ENCODE results near the gene PRDM10.

The PRDM10 gene

GRCh38 chr11:129932381-129933067, 70.1 kb downstream of the PRDM10 start:
- Histone ChIP-seq H3K4ac (ENCODE audit: low read depth, low read length) (no peak overlapping the region), H3K4me2 (ENCODE audit: low read length) (no peak overlapping the region), H3K79me2 (ENCODE audit: control insufficient read depth, insufficient read depth, low read length) (no peaks in the 10 kb centered on the region), H4K8ac (ENCODE audit: low read depth, low read length) (no peak overlapping the region), H3K9ac (ENCODE audit: low read length) (no peak overlapping the region), H2AK5ac (ENCODE audit: low read length) (no peak overlapping the region), H3K79me1 (ENCODE audit: low read length) (no peaks in the 10 kb centered on the region), H3K27me3 (ENCODE audit: insufficient read depth, low read length, poor library complexity) (no peaks in the 10 kb centered on the region), H2BK5ac (ENCODE audit: low read length) (no peak overlapping the region), H3K4me3 (ENCODE audit: low read length) (no peak overlapping the region), H4K5ac (ENCODE audit: low read length) (no peak overlapping the region), H3K18ac (ENCODE audit: low read length) (no peak overlapping the region), H3K4me1 (ENCODE audit: control insufficient read depth, low read depth, low read length) (no peaks in the 10 kb centered on the region), H3K36me3 (ENCODE audit: control insufficient read depth, insufficient read depth, low read length) (peaks cover 2% of the 10 kb centered on the region), H3K23ac (ENCODE audit: low read length) (no peak overlapping the region), H3K56ac (ENCODE audit: low read length) (no peak overlapping the region), H2BK15ac (replicated peaks; ENCODE audit: low read depth) (no peak overlapping the region), H2BK120ac (ENCODE audit: low read depth, low read length) (no peak overlapping the region), H3K27ac (ENCODE audit: low read depth, low read length) (no peak overlapping the region)
- no peak for DNase-seq
- WGBS (ENCODE audit: extremely low coverage, insufficient coverage, low lambda C conversion rate) = no CpG with 5 or more reads among the region's 7 CpGs

GRCh38 chr11:129930743-129931142, 71.9 kb downstream of the PRDM10 start:
- Histone ChIP-seq H2BK15ac (replicated peaks; ENCODE audit: low read depth) (no peak overlapping the region), H3K79me2 (ENCODE audit: control insufficient read depth, insufficient read depth, low read length) (no peaks in the 10 kb centered on the region), H3K56ac (ENCODE audit: low read length) (no peak overlapping the region), H2AK5ac (ENCODE audit: low read length) (no peak overlapping the region), H2BK5ac (ENCODE audit: low read length) (no peak overlapping the region), H3K9ac (ENCODE audit: low read length) (no peak overlapping the region), H3K36me3 (ENCODE audit: control insufficient read depth, insufficient read depth, low read length) (peaks cover 2% of the 10 kb centered on the region), H3K4me3 (ENCODE audit: low read length) (no peak overlapping the region), H3K27ac (ENCODE audit: low read depth, low read length) (no peak overlapping the region), H3K4ac (ENCODE audit: low read depth, low read length) (no peak overlapping the region), H3K4me1 (ENCODE audit: control insufficient read depth, low read depth, low read length) (no peaks in the 10 kb centered on the region), H3K79me1 (ENCODE audit: low read length) (no peaks in the 10 kb centered on the region), H4K8ac (ENCODE audit: low read depth, low read length) (no peak overlapping the region), H3K27me3 (ENCODE audit: insufficient read depth, low read length, poor library complexity) (no peaks in the 10 kb centered on the region), H4K5ac (ENCODE audit: low read length) (no peak overlapping the region), H2BK120ac (ENCODE audit: low read depth, low read length) (no peak overlapping the region), H3K4me2 (ENCODE audit: low read length) (no peak overlapping the region), H3K23ac (ENCODE audit: low read length) (no peak overlapping the region), H3K18ac (ENCODE audit: low read length) (no peak overlapping the region)
- DNase-seq = no peak
- WGBS (ENCODE audit: extremely low coverage, insufficient coverage, low lambda C conversion rate) = no CpG with 5 or more reads among the region's 13 CpGs

GRCh38 chr11:129930296-129930695, 72.3 kb downstream of the PRDM10 start:
- Histone ChIP-seq H3K4ac (ENCODE audit: low read depth, low read length) (no peak overlapping the region), H3K18ac (ENCODE audit: low read length) (no peak overlapping the region), H3K79me1 (ENCODE audit: low read length) (no peaks in the 10 kb centered on the region), H3K36me3 (ENCODE audit: control insufficient read depth, insufficient read depth, low read length) (peaks cover 2% of the 10 kb centered on the region), H3K79me2 (ENCODE audit: control insufficient read depth, insufficient read depth, low read length) (no peaks in the 10 kb centered on the region), H3K9ac (ENCODE audit: low read length) (no peak overlapping the region), H4K8ac (ENCODE audit: low read depth, low read length) (no peak overlapping the region), H3K4me1 (ENCODE audit: control insufficient read depth, low read depth, low read length) (no peaks in the 10 kb centered on the region), H4K5ac (ENCODE audit: low read length) (no peak overlapping the region), H2BK15ac (replicated peaks; ENCODE audit: low read depth) (no peak overlapping the region), H3K56ac (ENCODE audit: low read length) (no peak overlapping the region), H2AK5ac (ENCODE audit: low read length) (no peak overlapping the region), H3K27me3 (ENCODE audit: insufficient read depth, low read length, poor library complexity) (no peaks in the 10 kb centered on the region), H2BK120ac (ENCODE audit: low read depth, low read length) (no peak overlapping the region), H3K4me3 (ENCODE audit: low read length) (no peak overlapping the region), H3K27ac (ENCODE audit: low read depth, low read length) (no peak overlapping the region), H3K23ac (ENCODE audit: low read length) (no peak overlapping the region), H3K4me2 (ENCODE audit: low read length) (no peak overlapping the region), H2BK5ac (ENCODE audit: low read length) (no peak overlapping the region)
- WGBS (ENCODE audit: extremely low coverage, insufficient coverage, low lambda C conversion rate) = no CpG with 5 or more reads among the region's 6 CpGs
- no peak for DNase-seq

- Histone ChIP-seq H3K23ac (ENCODE audit: low read length) (no peak overlapping the region), H2AK5ac (ENCODE audit: low read length) (no peak overlapping the region)
- no CpG with 5 or more reads among the region's 2 CpGs for WGBS (ENCODE audit: extremely low coverage, insufficient coverage, low lambda C conversion rate)
Measured at GRCh38 chr11:129929721-129930120, 72.9 kb downstream of the PRDM10 start.

GRCh38 chr11:129928923-129929692, 73.5 kb downstream of the PRDM10 start:
- Histone ChIP-seq H3K23ac (ENCODE audit: low read length) (no peak overlapping the region), H3K4me1 (ENCODE audit: control insufficient read depth, low read depth, low read length) (no peaks in the 10 kb centered on the region), H2BK5ac (ENCODE audit: low read length) (no peak overlapping the region), H3K9ac (ENCODE audit: low read length) (no peak overlapping the region), H3K79me2 (ENCODE audit: control insufficient read depth, insufficient read depth, low read length) (no peaks in the 10 kb centered on the region), H3K27me3 (ENCODE audit: insufficient read depth, low read length, poor library complexity) (no peaks in the 10 kb centered on the region), H3K4me3 (ENCODE audit: low read length) (no peak overlapping the region), H4K8ac (ENCODE audit: low read depth, low read length) (no peak overlapping the region), H3K4ac (ENCODE audit: low read depth, low read length) (no peak overlapping the region), H2BK120ac (ENCODE audit: low read depth, low read length) (no peak overlapping the region), H2BK15ac (replicated peaks; ENCODE audit: low read depth) (no peak overlapping the region), H3K4me2 (ENCODE audit: low read length) (no peak overlapping the region), H3K27ac (ENCODE audit: low read depth, low read length) (no peak overlapping the region), H3K79me1 (ENCODE audit: low read length) (no peaks in the 10 kb centered on the region), H3K18ac (ENCODE audit: low read length) (no peak overlapping the region), H3K36me3 (ENCODE audit: control insufficient read depth, insufficient read depth, low read length) (peaks cover 1% of the 10 kb centered on the region), H4K5ac (ENCODE audit: low read length) (no peak overlapping the region), H2AK5ac (ENCODE audit: low read length) (no peak overlapping the region), H3K56ac (ENCODE audit: low read length) (no peak overlapping the region)
- no peak for DNase-seq
- WGBS (ENCODE audit: extremely low coverage, insufficient coverage, low lambda C conversion rate) = no CpG with 5 or more reads among the region's 3 CpGs

More at GRCh38 chr11:129929721-129930120, 72.9 kb downstream of the PRDM10 start:
- Histone ChIP-seq H3K9ac (ENCODE audit: low read length) (no peak overlapping the region), H3K79me2 (ENCODE audit: control insufficient read depth, insufficient read depth, low read length) (no peaks in the 10 kb centered on the region), H3K4me1 (ENCODE audit: control insufficient read depth, low read depth, low read length) (no peaks in the 10 kb centered on the region), H3K79me1 (ENCODE audit: low read length) (no peaks in the 10 kb centered on the region), H2BK120ac (ENCODE audit: low read depth, low read length) (no peak overlapping the region), H3K27me3 (ENCODE audit: insufficient read depth, low read length, poor library complexity) (no peaks in the 10 kb centered on the region), H4K8ac (ENCODE audit: low read depth, low read length) (no peak overlapping the region), H3K4ac (ENCODE audit: low read depth, low read length) (no peak overlapping the region), H2BK5ac (ENCODE audit: low read length) (no peak overlapping the region), H3K18ac (ENCODE audit: low read length) (no peak overlapping the region), H4K5ac (ENCODE audit: low read length) (no peak overlapping the region), H2BK15ac (replicated peaks; ENCODE audit: low read depth) (no peak overlapping the region), H3K56ac (ENCODE audit: low read length) (no peak overlapping the region), H3K27ac (ENCODE audit: low read depth, low read length) (no peak overlapping the region), H3K36me3 (ENCODE audit: control insufficient read depth, insufficient read depth, low read length) (peaks cover 2% of the 10 kb centered on the region), H3K4me3 (ENCODE audit: low read length) (no peak overlapping the region), H3K4me2 (ENCODE audit: low read length) (no peak overlapping the region)
- DNase-seq = no peak
